Adrenal gland (tissue), 12 donors: ENCODE data around the gene AMZ1. TPM values are rescaled to one million over a fixed set of nuclear protein-coding genes. Genes with fewer than 3 reads are reported as not detected.

Experiments used
- DNase-seq, 7 donors: peaks; one replicate each; pipeline ENCODE4 v3.0.0-alpha.2; 2019 to 2020
- H3K27ac ChIP-seq, 5 donors: fragments of 200-600 bp; sonication (generic) in 4 of 5; 1 replicate in 3 of 5; 2 replicates in 2 of 5; pipeline versions ENCODE4 v1.5.1 to v1.8.0; 2016 to 2020; ENCODE audit warnings: mild to moderate bottlenecking in 1 of 5
- H3K27me3 ChIP-seq: fragments of 200-600 bp; 2 replicates; pipeline ENCODE4 v1.8.0; 2021
- H3K36me3 ChIP-seq, 2 donors: fragments of 200-600 bp; replicated peaks in 1 of 2; 1 replicate in 1 of 2; 2 replicates in 1 of 2; pipeline versions ENCODE4 v1.5.1 to v1.8.0; 2018 to 2022
- H3K4me1 ChIP-seq, 2 donors: fragments of 200-600 bp; replicated peaks in 1 of 2; 1 replicate in 1 of 2; 2 replicates in 1 of 2; pipeline versions ENCODE4 v1.5.1 to v1.8.0; 2018 to 2021
- H3K4me3 ChIP-seq, 4 donors: fragments of 200-600 bp; sonication (generic) in 3 of 4; one replicate each; pipeline ENCODE4 v1.5.1; 2016 to 2018
- H3K9me3 ChIP-seq, 3 donors: fragments of 200-600 bp; sonication (generic) in 1 of 3; replicated peaks in 1 of 3; 1 replicate in 2 of 3; 2 replicates in 1 of 3; pipeline versions ENCODE4 v1.5.1 to v1.8.0; 2016 to 2021
- POLR2A ChIP-seq, 2 donors: fragments of 450-650 bp; IDR thresholded peaks; one replicate each; pipeline ENCODE4 v1.6.1; 2017; ENCODE audit warnings: antibody characterized with exemption in 2 of 2, mild to moderate bottlenecking in 2 of 2, moderate library complexity in 1 of 2
- WGBS, 4 donors: extraction: QIAGEN DNeasy Blood & Tissue Kit in 2 of 4; methylation state at CpG; one replicate each; pipeline versions ENCODE4 v1.1.5 to v1.1.7; 2013 to 2017; 5-methylcytosine and 5-hydroxymethylcytosine counted together
- intact Hi-C, 2 donors: fragments of 100-400 bp; cut with DNase I; formaldehyde crosslinking; loops; one replicate each; pipeline versions ENCODE4 v1.14.1 to v1.15.0; 2022 to 2023
- polyA plus RNA-seq, 3 donors: library from polyadenylated mRNA; stranded (reverse); fragments of 200-250 nt in 2 of 3; fragments of 350-450 nt in 1 of 3; fragmentation: Illumina TruSeq in 1 of 3; extraction: RNeasy Lipid Tissue Mini Kit (QIAGEN cat#74804) in 1 of 3; gene quantifications; one replicate each; pipeline ENCODE4 v1.2.3, GENCODE V29; 2013 to 2014
- total RNA-seq, 9 donors: library from RNA; depleted of rRNA in 4 of 9; stranded (reverse); fragments of >200 nt in 4 of 9; fragments of 120-200 nt in 1 of 9; fragmentation: NEBNext Ultra II Directional in 1 of 9; extraction: Animal tissue kit (Norgen Biotek cat#: 25700) in 1 of 9; gene quantifications; one replicate each; pipeline versions ENCODE4 v1.1.0 to v1.2.4, GENCODE V29; 2013 to 2023
- TF ChIP-seq, protein P1 (sequence below), 6 experiments: fragments of 450-650 bp in 4 of 6; fragments of 200-600 bp in 2 of 6; sonication (generic) in 1 of 6; IDR thresholded peaks; 1 replicate in 5 of 6; 2 replicates in 1 of 6; pipeline versions ENCODE4 v1.5.1 to v1.8.0; 2016 to 2021; ENCODE audit warnings: antibody characterized with exemption in 6 of 6, mild to moderate bottlenecking in 2 of 6, moderate library complexity in 1 of 6
- donor health status: healthy with polysubstance abuse.
- donor health status: Bipolar disorder and iron deficiency.
- donor health status: DM: yes; HTN: yes; CAD: no.
- donor health status: DM: no; HTN: no; CAD: no.
- donor health status: DM: no; HTN: no; CAD: no.
- donor health status: DM: yes; HTN: yes; CAD: no.

AMZ1 gene
- total and polyA plus RNA-seq, 12 donors, result 0.06 to 0.36 (median 0.11) TPM; not detected in 6

DNA sequence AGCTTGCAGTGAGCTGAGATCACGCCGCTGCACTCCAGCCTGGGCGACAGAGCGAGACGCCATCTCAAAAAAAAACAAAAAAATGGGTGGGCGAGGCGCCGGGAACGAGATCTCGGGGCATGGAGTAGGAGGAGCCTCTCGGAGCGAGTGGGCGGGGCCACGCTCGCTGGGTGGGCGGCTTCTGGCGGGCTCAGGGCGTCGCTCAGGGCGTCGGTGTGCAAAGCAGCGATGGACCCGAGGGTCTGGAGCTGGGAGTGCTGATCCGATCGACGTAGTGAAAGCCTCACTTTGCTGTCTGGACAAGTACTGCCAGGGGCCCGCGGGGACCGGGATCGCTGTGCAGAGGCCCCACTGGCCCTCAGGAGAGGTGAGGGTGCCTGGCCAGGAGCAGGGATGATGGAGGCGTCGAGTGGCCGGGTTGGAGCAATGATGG is 22.6 kb upstream of the AMZ1 start:
- H3K27me3 ChIP-seq, result no peaks in the 10 kb centered on the region
- DNase-seq, result no peak
- H3K36me3 ChIP-seq, result peaks cover 0 to 8% of the 10 kb centered on the region in 2 donors
- H3K4me1 ChIP-seq, result peaks cover 17 to 21% of the 10 kb centered on the region in 2 donors
- no peak for TF ChIP-seq POLR2A (IDR thresholded peaks at IDR 0.05)
- TF ChIP-seq, protein P1, sequence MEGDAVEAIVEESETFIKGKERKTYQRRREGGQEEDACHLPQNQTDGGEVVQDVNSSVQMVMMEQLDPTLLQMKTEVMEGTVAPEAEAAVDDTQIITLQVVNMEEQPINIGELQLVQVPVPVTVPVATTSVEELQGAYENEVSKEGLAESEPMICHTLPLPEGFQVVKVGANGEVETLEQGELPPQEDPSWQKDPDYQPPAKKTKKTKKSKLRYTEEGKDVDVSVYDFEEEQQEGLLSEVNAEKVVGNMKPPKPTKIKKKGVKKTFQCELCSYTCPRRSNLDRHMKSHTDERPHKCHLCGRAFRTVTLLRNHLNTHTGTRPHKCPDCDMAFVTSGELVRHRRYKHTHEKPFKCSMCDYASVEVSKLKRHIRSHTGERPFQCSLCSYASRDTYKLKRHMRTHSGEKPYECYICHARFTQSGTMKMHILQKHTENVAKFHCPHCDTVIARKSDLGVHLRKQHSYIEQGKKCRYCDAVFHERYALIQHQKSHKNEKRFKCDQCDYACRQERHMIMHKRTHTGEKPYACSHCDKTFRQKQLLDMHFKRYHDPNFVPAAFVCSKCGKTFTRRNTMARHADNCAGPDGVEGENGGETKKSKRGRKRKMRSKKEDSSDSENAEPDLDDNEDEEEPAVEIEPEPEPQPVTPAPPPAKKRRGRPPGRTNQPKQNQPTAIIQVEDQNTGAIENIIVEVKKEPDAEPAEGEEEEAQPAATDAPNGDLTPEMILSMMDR (IDR thresholded peaks at IDR 0.05), result no peak
- H3K4me3 ChIP-seq, result no peak overlapping the region
- intact Hi-C loops, result loop anchor here in 1 of 2 donors (10.0 kb wide), 1 partner anchor 191 kb away; the partner anchor contains the start of gene GRIFIN
- no peaks in the 10 kb centered on the region for H3K9me3 ChIP-seq
- WGBS, 4 donors, result 44 to 66% (median 54%) methylated on average over 30 to 33 of the region's 33 CpGs
- no peak overlapping the region for H3K27ac ChIP-seq

DNA sequence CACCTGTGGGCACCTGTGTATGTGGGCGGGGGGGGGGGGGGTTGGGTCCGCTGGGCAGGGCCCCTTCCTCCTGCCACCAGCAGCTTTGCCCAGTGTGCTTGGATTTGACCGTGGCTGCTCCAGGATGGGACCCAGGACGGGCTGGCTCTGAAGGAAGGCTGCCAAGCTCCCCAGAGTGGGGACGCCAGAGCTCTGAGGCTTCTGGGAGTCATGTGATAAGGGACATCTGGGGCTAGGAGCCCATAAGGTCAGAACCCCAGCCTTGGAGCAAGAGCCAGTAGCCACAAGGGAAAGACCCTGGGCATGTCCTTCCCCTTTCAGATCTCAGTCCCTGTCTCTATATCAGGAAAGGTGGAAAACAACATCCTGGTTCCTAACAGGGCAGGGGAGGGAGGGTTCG is 21.8 kb upstream of the AMZ1 start:
- Histone ChIP-seq H3K27ac (no peak overlapping the region), H3K9me3 (no peaks in the 10 kb centered on the region), H3K27me3 (no peaks in the 10 kb centered on the region), H3K4me3 (no peak overlapping the region), H3K36me3 (peaks cover 0 to 8% of the 10 kb centered on the region in 2 donors), H3K4me1 (peaks cover 17 to 21% of the 10 kb centered on the region in 2 donors)
- WGBS, 4 donors, result 30 to 80% (median 67%) methylated on average over 1 to 6 of the region's 6 CpGs
- TF ChIP-seq, protein P1 (IDR thresholded peaks at IDR 0.05), result no peak
- no peak for TF ChIP-seq POLR2A (IDR thresholded peaks at IDR 0.05)
- intact Hi-C loops, result loop anchor here in 1 of 2 donors (10.0 kb wide), 1 partner anchor 191 kb away; the partner anchor contains the start of gene GRIFIN
- DNase-seq, result no peak

GRCh38 chr7:2666588-2667250 is 21.3 kb upstream of the AMZ1 start:
- H3K27ac ChIP-seq, result no peak overlapping the region
- TF ChIP-seq, protein P1 (IDR thresholded peaks at IDR 0.05), result no peak
- no peak for TF ChIP-seq POLR2A (IDR thresholded peaks at IDR 0.05)
- no peaks in the 10 kb centered on the region for H3K9me3 ChIP-seq
- no peak for DNase-seq
- peaks cover 17 to 21% of the 10 kb centered on the region in 2 donors for H3K4me1 ChIP-seq
- WGBS, 4 donors, result 71 to 77% (median 73%) methylated on average over 15 to 18 of the region's 18 CpGs
- H3K4me3 ChIP-seq, result no peak overlapping the region
- intact Hi-C loops, result loop anchor here in 1 of 2 donors (10.0 kb wide), 1 partner anchor 192 kb away; the partner anchor contains the start of gene GRIFIN
- H3K36me3 ChIP-seq, result peaks cover 0 to 7% of the 10 kb centered on the region in 2 donors
- H3K27me3 ChIP-seq, result no peaks in the 10 kb centered on the region

DNA sequence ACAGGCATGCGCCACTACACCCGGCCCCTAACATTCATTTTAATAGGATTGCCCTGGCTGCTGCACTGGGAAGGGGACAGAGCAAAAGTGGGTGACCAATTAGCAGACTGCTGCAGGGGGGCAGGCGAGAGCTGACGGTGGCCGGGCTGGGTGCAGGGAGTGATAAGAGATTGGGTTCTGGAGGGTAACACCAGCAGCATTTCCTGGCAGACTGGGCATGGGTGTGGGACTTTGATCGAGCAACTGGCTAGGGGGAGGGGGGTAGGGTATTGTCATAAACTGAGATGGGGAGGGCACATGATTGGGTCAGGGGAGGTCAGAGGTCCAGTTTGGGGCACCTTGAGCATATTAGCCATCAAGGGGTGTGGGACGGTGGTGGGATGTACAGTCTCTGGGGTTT is 20.2 kb upstream of the AMZ1 start:
- intact Hi-C loops, result loop anchor here in 1 of 2 donors (10.0 kb wide), 1 partner anchor 193 kb away; the partner anchor contains the start of gene GRIFIN
- WGBS, 4 donors, result 62 to 79% (median 64%) methylated on average over 7 of the region's 7 CpGs

More for the DNA sequence above, 20.2 kb upstream of the AMZ1 start:
- H3K27me3 ChIP-seq, result no peaks in the 10 kb centered on the region
- peaks cover 11 to 15% of the 10 kb centered on the region in 2 donors for H3K4me1 ChIP-seq
- no peaks in the 10 kb centered on the region for H3K36me3 ChIP-seq
- H3K9me3 ChIP-seq, result no peaks in the 10 kb centered on the region
- DNase-seq, result no peak
- no peak overlapping the region for H3K27ac ChIP-seq
- TF ChIP-seq, protein P1 (IDR thresholded peaks at IDR 0.05), result no peak
- no peak for TF ChIP-seq POLR2A (IDR thresholded peaks at IDR 0.05)
- no peak overlapping the region for H3K4me3 ChIP-seq
